ACHN (cell line): ENCODE results near the gene PARD3.
"Not testable (repeated sequence)": the region's sequence is repeated elsewhere in the genome, so short reads cannot be mapped to it uniquely, and the experiment has no call there.

Experiments
- DNase-seq: peaks from one replicate; pipeline ENCODE4 v3.0.0-alpha.2; 2015
- in situ Hi-C: cut with HindIII; loops from 2 replicates; pipeline ENCODE4 v1.10.0; 2017; ENCODE audit warnings: low sequenced_read_pairs, low pct_ligation_motif_present, low pct_unique_long_range_greater_than_20kb

Gene PARD3

GRCh38 chr10:34815185-34816084 is at the start of gene PARD3:
Gene PARD3 (minus strand): TSS chr10:34815296. CDS start chr10:34814995, 301 bp downstream.
- peak; percentile 75 for DNase-seq

GRCh38 chr10:34864149-34865067 is 49.3 kb upstream of the PARD3 start:
- in situ Hi-C loops, result no loop called here
- no peak for DNase-seq

More at GRCh38 chr10:34815185-34816084, at the start of gene PARD3:
- in situ Hi-C loops, result no loop called here

- in situ Hi-C loops, result no loop called here
- DNase-seq, result no peak
These were observed 47.8 kb upstream of the PARD3 start for GRCh38 chr10:34862892-34863291.

- DNase-seq, result no peak
- in situ Hi-C loops, result no loop called here
These were observed 46.4 kb upstream of the PARD3 start for GRCh38 chr10:34861293-34862021.

- in situ Hi-C loops, result no loop called here
These were observed 44.1 kb upstream of the PARD3 start for GRCh38 chr10:34859170-34859569.

GRCh38 chr10:34858003-34858402 is 42.9 kb upstream of the PARD3 start:
- in situ Hi-C loops, result no loop called here
- DNase-seq, result no peak

More at GRCh38 chr10:34859170-34859569, 44.1 kb upstream of the PARD3 start:
- DNase-seq, result no peak

- no peak for DNase-seq
- in situ Hi-C loops, result no loop called here
These were observed 39.1 kb upstream of the PARD3 start for GRCh38 chr10:34854147-34854601.

GRCh38 chr10:34853357-34853756 is 38.3 kb upstream of the PARD3 start:
- DNase-seq, result no peak
- in situ Hi-C loops, result no loop called here

- in situ Hi-C loops, result no loop called here
- no peak for DNase-seq
These were observed 35.5 kb upstream of the PARD3 start for GRCh38 chr10:34850558-34850957.

- DNase-seq, result no peak
- in situ Hi-C loops, result no loop called here
These were observed 34.9 kb upstream of the PARD3 start for GRCh38 chr10:34850036-34850435.

GRCh38 chr10:34845070-34845469 is 30.0 kb upstream of the PARD3 start:
- in situ Hi-C loops, result no loop called here
- no peak for DNase-seq

- in situ Hi-C loops, result no loop called here
- DNase-seq, result no peak
These were observed 29.4 kb upstream of the PARD3 start for GRCh38 chr10:34844448-34844847.

GRCh38 chr10:34843470-34843869 is 28.4 kb upstream of the PARD3 start:
- in situ Hi-C loops, DNase-seq: not testable (repeated sequence)

GRCh38 chr10:34838366-34838900 is 23.3 kb upstream of the PARD3 start:
- DNase-seq, result no peak
- in situ Hi-C loops, result no loop called here

GRCh38 chr10:34835908-34836508 is 20.9 kb upstream of the PARD3 start:
- DNase-seq, result no peak
- in situ Hi-C loops, result no loop called here

GRCh38 chr10:34834274-34834673 is 19.2 kb upstream of the PARD3 start:
- no peak for DNase-seq
- in situ Hi-C loops, result no loop called here

- in situ Hi-C loops, result no loop called here
These were observed 15.2 kb upstream of the PARD3 start for GRCh38 chr10:34830217-34830822.

More at GRCh38 chr10:34830217-34830822, 15.2 kb upstream of the PARD3 start:
- no peak for DNase-seq
